Uterus (tissue), 4 donors: Measurements from ENCODE around the gene TBC1D2B. TPM values are rescaled to one million over a fixed set of nuclear protein-coding genes. Genes with fewer than 3 reads are reported as not detected.

Experiments used
- DNase-seq, 2 donors: peaks; one replicate each; pipeline ENCODE4 v3.0.0-alpha.2; 2019 to 2020
- H3K27ac ChIP-seq, 2 donors: fragments of 200-600 bp; sonication (generic); 1 replicate in 1 of 2; 2 replicates in 1 of 2; pipeline ENCODE4 v1.5.1; 2016 to 2018
- H3K27me3 ChIP-seq, 2 donors: fragments of 200-600 bp; sonication (generic); one replicate each; pipeline ENCODE4 v1.5.1; 2018 to 2019; ENCODE audit warnings: control low read depth in 1 of 2
- H3K36me3 ChIP-seq, 2 donors: fragments of 200-600 bp; sonication (generic); one replicate each; pipeline ENCODE4 v1.5.1; 2019; ENCODE audit warnings: control low read depth in 1 of 2
- H3K4me1 ChIP-seq, 2 donors: fragments of 200-600 bp; sonication (generic); one replicate each; pipeline ENCODE4 v1.5.1; 2018 to 2019; ENCODE audit warnings: control low read depth in 1 of 2
- H3K4me3 ChIP-seq, 2 donors: fragments of 200-600 bp; sonication (generic); 1 replicate in 1 of 2; 2 replicates in 1 of 2; pipeline ENCODE4 v1.5.1; 2018 to 2019; ENCODE audit warnings: mild to moderate bottlenecking in 1 of 2
- H3K9me3 ChIP-seq, 2 donors: fragments of 200-600 bp; sonication (generic); one replicate each; pipeline ENCODE4 v1.5.1; 2019; ENCODE audit warnings: control low read depth in 1 of 2
- POLR2A ChIP-seq, 2 donors: fragments of 450-650 bp; IDR thresholded peaks; one replicate each; pipeline ENCODE4 v1.6.1; 2016; ENCODE audit warnings: antibody characterized with exemption in 2 of 2, mild to moderate bottlenecking in 1 of 2, moderate library complexity in 1 of 2
- intact Hi-C: fragments of 100-400 bp; cut with DNase I; formaldehyde crosslinking; loops from one replicate; pipeline ENCODE4 v1.15.1; 2023; ENCODE audit warnings: low total_unique reads
- total RNA-seq, 4 donors: library from RNA; depleted of rRNA in 3 of 4; stranded (reverse); fragments of >200 nt in 3 of 4; gene quantifications; one replicate each; pipeline versions ENCODE4 v1.1.0 to v1.2.4, GENCODE V29; 2014 to 2023
- TF ChIP-seq, protein P1 (sequence below), 4 experiments: fragments of 200-600 bp in 2 of 4; fragments of 450-650 bp in 2 of 4; sonication (generic) in 2 of 4; IDR thresholded peaks; one replicate each; pipeline ENCODE4 v1.5.1; 2016 to 2019; ENCODE audit warnings: antibody characterized with exemption in 4 of 4, mild to moderate bottlenecking in 2 of 4, moderate library complexity in 1 of 4
- donor health status: DM: yes; HTN: yes; CAD: no.

The TBC1D2B gene
- total RNA-seq, 4 donors from 2014 or later, result 27.7 to 89.0 (median 57.9) TPM

DNA sequence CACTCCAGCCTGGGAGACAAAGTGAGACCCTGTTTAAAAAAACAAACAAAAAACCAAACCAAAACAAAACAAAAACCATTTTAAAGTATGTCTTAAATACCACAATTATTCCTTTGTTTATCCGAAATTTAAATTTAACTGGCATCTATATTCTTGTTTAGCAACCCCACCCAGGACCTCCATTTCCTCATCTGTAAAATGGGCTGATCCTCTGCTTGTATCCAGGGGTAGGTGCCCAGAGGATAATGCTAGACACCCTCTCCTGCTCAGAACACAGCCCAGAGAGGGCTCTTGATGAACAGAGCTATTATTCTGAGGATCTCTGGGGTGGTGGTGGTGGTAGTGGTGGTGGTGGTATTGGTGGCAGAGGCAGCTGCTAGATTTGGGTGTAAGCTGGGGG, 24.7 kb upstream of the TBC1D2B start:
- TF ChIP-seq, protein P1, sequence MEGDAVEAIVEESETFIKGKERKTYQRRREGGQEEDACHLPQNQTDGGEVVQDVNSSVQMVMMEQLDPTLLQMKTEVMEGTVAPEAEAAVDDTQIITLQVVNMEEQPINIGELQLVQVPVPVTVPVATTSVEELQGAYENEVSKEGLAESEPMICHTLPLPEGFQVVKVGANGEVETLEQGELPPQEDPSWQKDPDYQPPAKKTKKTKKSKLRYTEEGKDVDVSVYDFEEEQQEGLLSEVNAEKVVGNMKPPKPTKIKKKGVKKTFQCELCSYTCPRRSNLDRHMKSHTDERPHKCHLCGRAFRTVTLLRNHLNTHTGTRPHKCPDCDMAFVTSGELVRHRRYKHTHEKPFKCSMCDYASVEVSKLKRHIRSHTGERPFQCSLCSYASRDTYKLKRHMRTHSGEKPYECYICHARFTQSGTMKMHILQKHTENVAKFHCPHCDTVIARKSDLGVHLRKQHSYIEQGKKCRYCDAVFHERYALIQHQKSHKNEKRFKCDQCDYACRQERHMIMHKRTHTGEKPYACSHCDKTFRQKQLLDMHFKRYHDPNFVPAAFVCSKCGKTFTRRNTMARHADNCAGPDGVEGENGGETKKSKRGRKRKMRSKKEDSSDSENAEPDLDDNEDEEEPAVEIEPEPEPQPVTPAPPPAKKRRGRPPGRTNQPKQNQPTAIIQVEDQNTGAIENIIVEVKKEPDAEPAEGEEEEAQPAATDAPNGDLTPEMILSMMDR (IDR thresholded peaks at IDR 0.05), result no peak
- TF ChIP-seq POLR2A (IDR thresholded peaks at IDR 0.05), result no peak
- Histone ChIP-seq H3K27ac (no peak overlapping the region), H3K9me3 (no peaks in the 10 kb centered on the region), H3K4me1 (no peaks in the 10 kb centered on the region), H3K36me3 (no peaks in the 10 kb centered on the region), H3K27me3 (no peaks in the 10 kb centered on the region), H3K4me3 (no peak overlapping the region)
- no peak for DNase-seq
- intact Hi-C loops, result no loop called here

DNA sequence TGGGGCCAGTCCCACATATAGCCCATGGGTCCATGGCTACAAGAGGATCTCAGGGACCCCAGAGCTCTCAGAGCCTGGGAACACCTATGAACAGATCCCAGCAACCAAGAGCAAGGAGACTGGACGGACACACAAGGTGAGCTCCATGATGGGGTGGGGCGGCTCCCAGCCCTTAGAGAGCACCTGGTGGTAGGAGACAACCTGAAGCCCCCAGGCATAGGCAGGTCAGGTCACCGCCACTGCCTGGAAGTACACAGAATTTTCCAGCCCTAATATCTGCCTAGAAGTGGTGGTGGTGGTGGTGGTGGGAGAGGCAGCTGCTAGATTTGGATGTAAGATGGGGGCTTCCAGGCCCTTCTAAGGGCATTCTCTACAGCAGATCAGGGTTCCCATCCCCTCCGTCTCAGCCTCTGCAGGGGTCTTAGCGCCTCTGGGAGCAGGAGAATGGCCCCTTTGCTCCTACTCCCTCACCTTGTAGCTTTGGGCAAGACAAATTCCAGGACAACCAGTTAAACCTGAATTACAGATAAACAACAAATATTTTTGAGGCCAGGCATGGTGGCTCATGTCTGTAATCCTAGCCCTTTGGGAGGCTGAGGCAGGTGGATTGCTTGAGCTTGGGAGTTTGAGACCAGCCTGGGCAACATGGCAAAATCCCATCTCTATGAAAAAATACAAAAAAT, 24.1 kb upstream of the TBC1D2B start:
- Histone ChIP-seq H3K36me3 (no peaks in the 10 kb centered on the region), H3K9me3 (no peaks in the 10 kb centered on the region), H3K27me3 (no peaks in the 10 kb centered on the region), H3K27ac (no peak overlapping the region), H3K4me1 (no peaks in the 10 kb centered on the region), H3K4me3 (no peak overlapping the region)
- intact Hi-C loops, result no loop called here
- TF ChIP-seq POLR2A (IDR thresholded peaks at IDR 0.05), result no peak
- TF ChIP-seq, protein P1 (IDR thresholded peaks at IDR 0.05), result no peak
- no peak for DNase-seq

- H3K27me3 ChIP-seq, result no peaks in the 10 kb centered on the region
- no peak for DNase-seq
- H3K4me1 ChIP-seq, result no peaks in the 10 kb centered on the region
- TF ChIP-seq, protein P1 (IDR thresholded peaks at IDR 0.05), result no peak
- no peak for TF ChIP-seq POLR2A (IDR thresholded peaks at IDR 0.05)
- no peaks in the 10 kb centered on the region for H3K36me3 ChIP-seq
- no peak overlapping the region for H3K4me3 ChIP-seq
- no peak overlapping the region for H3K27ac ChIP-seq
- H3K9me3 ChIP-seq, result no peaks in the 10 kb centered on the region
- intact Hi-C loops, result no loop called here
Observed at GRCh38 chr15:78100886-78101285, 23.4 kb upstream of the TBC1D2B start.

- Histone ChIP-seq H3K27me3 (no peaks in the 10 kb centered on the region), H3K27ac (no peak overlapping the region), H3K4me1 (no peaks in the 10 kb centered on the region), H3K4me3 (no peak overlapping the region), H3K36me3 (no peaks in the 10 kb centered on the region), H3K9me3 (no peaks in the 10 kb centered on the region)
- intact Hi-C loops, result no loop called here
- DNase-seq, result peak in 1 of 2 donors; percentile 7
- no peak for TF ChIP-seq POLR2A (IDR thresholded peaks at IDR 0.05)
- TF ChIP-seq, protein P1 (IDR thresholded peaks at IDR 0.05), result no peak
Observed at GRCh38 chr15:78098131-78098755, 20.7 kb upstream of the TBC1D2B start.

DNA sequence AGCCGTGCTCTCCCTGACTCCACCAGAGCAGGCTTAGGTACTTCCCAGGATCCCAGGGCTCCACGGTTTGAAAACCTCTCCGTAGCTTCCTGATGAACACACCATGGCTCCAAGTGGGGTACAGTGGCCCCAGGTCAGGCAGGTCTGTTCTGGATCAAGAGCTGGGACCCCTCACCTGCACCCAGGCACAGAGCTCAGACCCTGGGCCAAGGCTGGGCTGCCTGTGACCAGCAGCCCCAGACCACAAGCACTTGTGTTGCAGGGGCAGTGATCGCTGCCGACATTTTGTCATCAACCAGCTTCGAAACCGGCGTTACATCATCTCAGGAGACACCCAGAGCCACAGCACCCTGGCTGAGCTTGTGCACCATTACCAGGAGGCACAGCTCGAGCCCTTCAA, 20.2 kb upstream of the TBC1D2B start:
- Histone ChIP-seq H3K36me3 (no peaks in the 10 kb centered on the region), H3K4me1 (no peaks in the 10 kb centered on the region), H3K27ac (no peak overlapping the region), H3K4me3 (no peak overlapping the region), H3K9me3 (no peaks in the 10 kb centered on the region), H3K27me3 (no peaks in the 10 kb centered on the region)
- intact Hi-C loops, result no loop called here
- TF ChIP-seq, protein P1 (IDR thresholded peaks at IDR 0.05), result no peak
- TF ChIP-seq POLR2A (IDR thresholded peaks at IDR 0.05), result no peak
- no peak for DNase-seq
